Measurements from ENCODE around the gene LIN7A.

The LIN7A gene

DNA sequence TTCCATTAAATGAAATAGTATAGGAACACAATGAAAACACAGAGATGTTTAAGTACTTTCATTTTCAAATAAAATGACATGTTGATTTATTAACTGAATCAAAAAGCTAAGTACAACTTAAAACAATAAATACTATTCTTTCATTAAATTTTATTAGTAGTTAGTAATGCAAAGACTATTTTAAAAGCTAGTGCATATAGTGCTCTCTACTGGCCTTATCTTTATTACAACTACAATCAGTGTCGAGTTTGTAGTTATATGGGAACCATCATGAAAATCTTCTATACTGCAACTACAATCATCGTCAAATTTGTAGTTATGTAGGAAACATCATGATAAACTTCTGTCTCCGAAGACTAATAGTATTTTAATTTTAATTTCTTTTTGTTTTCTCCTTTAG, 8.9 kb upstream of the LIN7A start:
- Histone ChIP-seq H3K9me3 (ENCODE audit: insufficient read depth, low read depth, low read length) (no peaks in the 10 kb centered on the region), H3K4me1 (ENCODE audit: insufficient read depth, low read length) (no peaks in the 10 kb centered on the region), H3K9ac (ENCODE audit: low read depth, low read length) (no peak overlapping the region), H3K27ac (ENCODE audit: low read length) (no peak overlapping the region), H3K4me3 (ENCODE audit: low read length) (no peak overlapping the region), H3K27me3 (ENCODE audit: insufficient read depth, low read length) (no peaks in the 10 kb centered on the region), H3K36me3 (ENCODE audit: insufficient read depth, low read depth, low read length) (no peaks in the 10 kb centered on the region)

DNA sequence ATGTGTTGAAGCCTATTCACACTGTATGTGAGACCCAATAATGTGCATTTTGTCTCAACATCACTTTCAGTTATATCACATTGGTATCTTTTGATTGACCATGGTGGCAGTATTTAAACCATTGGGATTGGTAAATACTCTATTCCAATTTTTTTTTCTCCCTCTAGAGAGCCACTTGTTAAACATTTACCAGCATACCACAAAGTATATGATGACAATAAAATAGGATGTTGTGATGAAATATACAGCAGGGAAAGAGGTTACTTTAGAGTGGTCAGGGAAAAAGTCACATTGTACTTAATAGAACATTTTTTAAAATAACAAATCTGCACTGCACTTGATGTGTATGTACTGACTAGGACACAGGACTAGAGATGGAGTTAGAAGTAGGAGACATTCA, 5.6 kb upstream of the LIN7A start:
- no peaks in the 10 kb centered on the region for H3K9me3 ChIP-seq (ENCODE audit: insufficient read depth, low read depth, low read length)
- no peaks in the 10 kb centered on the region for H3K36me3 ChIP-seq (ENCODE audit: insufficient read depth, low read depth, low read length)
- no peak overlapping the region for H3K9ac ChIP-seq (ENCODE audit: low read depth, low read length)
- H3K27ac ChIP-seq (ENCODE audit: low read length) = no peak overlapping the region
- H3K27me3 ChIP-seq (ENCODE audit: insufficient read depth, low read length) = peaks cover 6% of the 10 kb centered on the region
- peaks cover 4% of the 10 kb centered on the region; the same call in 1 of the 2 replicates for H3K4me1 ChIP-seq (ENCODE audit: insufficient read depth, low read length)
- H3K4me3 ChIP-seq (ENCODE audit: low read length) = no peak overlapping the region

GRCh38 chr12:80941916-80942315, 4.2 kb upstream of the LIN7A start:
- Histone ChIP-seq H3K9ac (ENCODE audit: low read depth, low read length) (no peak overlapping the region), H3K27me3 (ENCODE audit: insufficient read depth, low read length) (peaks cover 12% of the 10 kb centered on the region), H3K36me3 (ENCODE audit: insufficient read depth, low read depth, low read length) (no peaks in the 10 kb centered on the region), H3K27ac (ENCODE audit: low read length) (no peak overlapping the region), H3K4me3 (ENCODE audit: low read length) (no peak overlapping the region), H3K4me1 (ENCODE audit: insufficient read depth, low read length) (peaks cover 6% of the 10 kb centered on the region; the same call in 1 of the 2 replicates), H3K9me3 (ENCODE audit: insufficient read depth, low read depth, low read length) (no peaks in the 10 kb centered on the region)

- Histone ChIP-seq H3K4me3 (ENCODE audit: low read length) (no peak overlapping the region), H3K9ac (ENCODE audit: low read depth, low read length) (no peak overlapping the region), H3K4me1 (ENCODE audit: insufficient read depth, low read length) (peaks cover 6% of the 10 kb centered on the region; the same call in 1 of the 2 replicates), H3K9me3 (ENCODE audit: insufficient read depth, low read depth, low read length) (no peaks in the 10 kb centered on the region), H3K36me3 (ENCODE audit: insufficient read depth, low read depth, low read length) (no peaks in the 10 kb centered on the region), H3K27me3 (ENCODE audit: insufficient read depth, low read length) (peaks cover 12% of the 10 kb centered on the region), H3K27ac (ENCODE audit: low read length) (no peak overlapping the region)
Observed at GRCh38 chr12:80939231-80939950, 1.7 kb upstream of the LIN7A start.

DNA sequence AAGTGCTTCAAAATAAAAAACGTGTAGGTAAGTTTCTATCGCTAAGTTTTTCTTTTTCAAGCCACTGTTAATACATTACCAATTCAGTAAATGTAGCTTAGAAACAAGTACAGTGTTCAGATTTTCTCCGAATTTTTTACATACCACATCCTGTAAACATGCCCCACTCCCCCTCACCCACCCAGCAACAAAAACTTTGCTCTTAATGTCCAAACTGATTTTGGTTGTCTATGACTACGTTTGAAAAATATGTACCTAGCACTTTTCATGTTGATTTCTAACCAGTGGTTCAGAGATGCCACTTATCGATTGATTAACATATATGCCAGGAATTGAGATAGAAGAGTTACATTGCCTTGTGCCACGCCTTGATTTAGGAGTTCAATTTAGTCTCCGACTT, 663 bp upstream of the LIN7A start:
- peaks cover 12% of the 10 kb centered on the region for H3K27me3 ChIP-seq (ENCODE audit: insufficient read depth, low read length)

GRCh38 chr12:80936642-80937390, 918 bp downstream of the LIN7A start:
- peak overlapping the region; percentile 76 for H3K27ac ChIP-seq (ENCODE audit: low read length)
- no peaks in the 10 kb centered on the region for H3K9me3 ChIP-seq (ENCODE audit: insufficient read depth, low read depth, low read length)
- H3K4me3 ChIP-seq (ENCODE audit: low read length) = peak overlapping the region; percentile 94
- H3K27me3 ChIP-seq (ENCODE audit: insufficient read depth, low read length) = peaks cover 12% of the 10 kb centered on the region
- H3K9ac ChIP-seq (ENCODE audit: low read depth, low read length) = peak overlapping the region; percentile 80; the same call in 1 of the 2 replicates
- no peaks in the 10 kb centered on the region for H3K36me3 ChIP-seq (ENCODE audit: insufficient read depth, low read depth, low read length)
- H3K4me1 ChIP-seq (ENCODE audit: insufficient read depth, low read length) = peaks cover 13% of the 10 kb centered on the region; the same call in 1 of the 2 replicates

More for the DNA sequence above, 663 bp upstream of the LIN7A start:
- H3K4me1 ChIP-seq (ENCODE audit: insufficient read depth, low read length) = peaks cover 10% of the 10 kb centered on the region; the same call in 1 of the 2 replicates
- peak overlapping the region; percentile 94; the same call in 1 of the 2 replicates for H3K4me3 ChIP-seq (ENCODE audit: low read length)
- no peak overlapping the region for H3K27ac ChIP-seq (ENCODE audit: low read length)
- H3K36me3 ChIP-seq (ENCODE audit: insufficient read depth, low read depth, low read length) = no peaks in the 10 kb centered on the region
- H3K9ac ChIP-seq (ENCODE audit: low read depth, low read length) = no peak overlapping the region
- H3K9me3 ChIP-seq (ENCODE audit: insufficient read depth, low read depth, low read length) = no peaks in the 10 kb centered on the region

DNA sequence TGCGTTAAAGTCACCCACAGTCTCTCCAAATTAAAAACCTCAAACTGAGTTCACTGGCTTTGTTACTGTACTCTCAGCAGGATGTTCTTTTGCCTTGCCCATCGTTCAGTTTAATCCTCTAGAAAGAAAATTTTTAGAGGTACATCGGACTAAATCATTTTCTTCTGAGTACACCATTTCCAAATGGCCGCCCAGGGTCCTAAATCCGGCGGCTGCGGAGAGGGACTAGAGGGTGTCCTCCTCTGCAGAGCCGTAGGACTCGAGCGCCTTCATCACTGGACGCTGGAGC, 1.4 kb downstream of the LIN7A start:
- Histone ChIP-seq H3K27me3 (ENCODE audit: insufficient read depth, low read length) (peaks cover 12% of the 10 kb centered on the region), H3K4me3 (ENCODE audit: low read length) (peak overlapping the region; percentile 94), H3K36me3 (ENCODE audit: insufficient read depth, low read depth, low read length) (no peaks in the 10 kb centered on the region), H3K9ac (ENCODE audit: low read depth, low read length) (peak overlapping the region; percentile 80; the same call in 1 of the 2 replicates), H3K9me3 (ENCODE audit: insufficient read depth, low read depth, low read length) (no peaks in the 10 kb centered on the region), H3K4me1 (ENCODE audit: insufficient read depth, low read length) (peaks cover 15% of the 10 kb centered on the region; the same call in 1 of the 2 replicates), H3K27ac (ENCODE audit: low read length) (peak overlapping the region; percentile 76)

- Histone ChIP-seq H3K27ac (ENCODE audit: low read length) (no peak overlapping the region), H3K4me1 (ENCODE audit: insufficient read depth, low read length) (peaks cover 15% of the 10 kb centered on the region; the same call in 1 of the 2 replicates), H3K9ac (ENCODE audit: low read depth, low read length) (no peak overlapping the region; the same call in 1 of the 2 replicates), H3K27me3 (ENCODE audit: insufficient read depth, low read length) (peaks cover 12% of the 10 kb centered on the region), H3K9me3 (ENCODE audit: insufficient read depth, low read depth, low read length) (no peaks in the 10 kb centered on the region), H3K4me3 (ENCODE audit: low read length) (no peak overlapping the region; the same call in 1 of the 2 replicates), H3K36me3 (ENCODE audit: insufficient read depth, low read depth, low read length) (no peaks in the 10 kb centered on the region)
Observed at GRCh38 chr12:80935111-80935510, 2.6 kb downstream of the LIN7A start.

DNA sequence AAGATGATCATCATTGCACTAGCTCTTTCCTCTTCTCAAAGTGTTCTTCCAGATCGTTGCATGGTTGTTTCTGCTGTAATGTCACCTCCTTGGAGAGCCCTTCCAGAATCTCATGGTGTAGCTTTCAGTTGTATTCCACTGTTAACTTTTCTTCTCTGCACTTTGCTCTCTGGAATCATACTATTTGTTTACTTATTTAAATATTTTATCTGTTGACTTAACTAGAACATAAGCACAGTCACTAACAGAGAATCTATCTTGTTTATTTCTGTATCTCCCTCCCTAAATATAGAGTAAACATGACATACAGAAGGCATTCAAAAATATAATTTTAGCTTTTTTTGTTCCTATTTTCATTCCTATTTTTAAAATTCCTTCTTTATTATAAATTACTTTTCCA, 11.8 kb downstream of the LIN7A start:
- H3K9ac ChIP-seq (ENCODE audit: low read depth, low read length) = no peak overlapping the region
- H3K9me3 ChIP-seq (ENCODE audit: insufficient read depth, low read depth, low read length) = no peaks in the 10 kb centered on the region
- no peaks in the 10 kb centered on the region for H3K27me3 ChIP-seq (ENCODE audit: insufficient read depth, low read length)
- H3K27ac ChIP-seq (ENCODE audit: low read length) = no peak overlapping the region
- no peaks in the 10 kb centered on the region for H3K4me1 ChIP-seq (ENCODE audit: insufficient read depth, low read length)
- H3K36me3 ChIP-seq (ENCODE audit: insufficient read depth, low read depth, low read length) = no peaks in the 10 kb centered on the region
- H3K4me3 ChIP-seq (ENCODE audit: low read length) = no peak overlapping the region

GRCh38 chr12:80925237-80925636, 12.5 kb downstream of the LIN7A start:
- no peaks in the 10 kb centered on the region for H3K27me3 ChIP-seq (ENCODE audit: insufficient read depth, low read length)
- H3K9me3 ChIP-seq (ENCODE audit: insufficient read depth, low read depth, low read length) = no peaks in the 10 kb centered on the region
- H3K27ac ChIP-seq (ENCODE audit: low read length) = no peak overlapping the region
- H3K4me1 ChIP-seq (ENCODE audit: insufficient read depth, low read length) = no peaks in the 10 kb centered on the region
- H3K4me3 ChIP-seq (ENCODE audit: low read length) = no peak overlapping the region
- no peak overlapping the region for H3K9ac ChIP-seq (ENCODE audit: low read depth, low read length)
- no peaks in the 10 kb centered on the region for H3K36me3 ChIP-seq (ENCODE audit: insufficient read depth, low read depth, low read length)

- H3K4me1 ChIP-seq (ENCODE audit: insufficient read depth, low read length) = no peaks in the 10 kb centered on the region
Observed at GRCh38 chr12:80924437-80924836, 13.3 kb downstream of the LIN7A start.

DNA sequence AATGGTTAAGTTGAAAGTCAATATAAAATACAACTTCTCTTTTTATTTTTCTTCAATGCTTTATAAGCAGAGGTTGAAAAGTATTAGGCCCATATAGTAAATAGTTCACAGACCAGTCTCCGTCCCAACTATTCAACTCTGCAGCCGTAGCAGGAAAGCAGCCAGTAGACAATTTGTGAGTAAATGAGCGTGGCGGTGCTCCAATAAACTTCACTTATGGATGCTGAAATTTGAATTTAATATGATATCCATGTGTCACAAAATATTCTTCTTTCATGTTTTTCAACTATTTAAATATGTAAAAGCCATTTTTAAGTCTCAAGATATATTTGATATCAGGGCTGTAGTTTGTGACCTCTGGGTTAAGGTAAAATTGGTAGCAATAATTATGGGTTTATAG, 17.7 kb downstream of the LIN7A start:
- no peaks in the 10 kb centered on the region for H3K9me3 ChIP-seq (ENCODE audit: insufficient read depth, low read depth, low read length)
- H3K27me3 ChIP-seq (ENCODE audit: insufficient read depth, low read length) = no peaks in the 10 kb centered on the region
- no peak overlapping the region for H3K27ac ChIP-seq (ENCODE audit: low read length)

More at GRCh38 chr12:80924437-80924836, 13.3 kb downstream of the LIN7A start:
- Histone ChIP-seq H3K27me3 (ENCODE audit: insufficient read depth, low read length) (no peaks in the 10 kb centered on the region), H3K9ac (ENCODE audit: low read depth, low read length) (no peak overlapping the region), H3K9me3 (ENCODE audit: insufficient read depth, low read depth, low read length) (no peaks in the 10 kb centered on the region), H3K27ac (ENCODE audit: low read length) (no peak overlapping the region), H3K36me3 (ENCODE audit: insufficient read depth, low read depth, low read length) (no peaks in the 10 kb centered on the region), H3K4me3 (ENCODE audit: low read length) (no peak overlapping the region)

More for the DNA sequence above, 17.7 kb downstream of the LIN7A start:
- Histone ChIP-seq H3K36me3 (ENCODE audit: insufficient read depth, low read depth, low read length) (no peaks in the 10 kb centered on the region), H3K4me3 (ENCODE audit: low read length) (no peak overlapping the region), H3K4me1 (ENCODE audit: insufficient read depth, low read length) (no peaks in the 10 kb centered on the region), H3K9ac (ENCODE audit: low read depth, low read length) (no peak overlapping the region)
